SK-N-SH (cell line): Measurements from ENCODE around the gene FAM149A.

Experiments
- RXRA ChIP-seq: IDR thresholded peaks from 2 replicates; pipeline ENCODE4 v1.4.0; 2012; ENCODE audit warnings: low read depth, mild to moderate bottlenecking, borderline replicate concordance
- TAF1 ChIP-seq: IDR thresholded peaks from 2 replicates; pipeline ENCODE4 v1.6.1; 2012; ENCODE audit warnings: low read depth, mild to moderate bottlenecking, low read length, moderate library complexity, borderline replicate concordance
- TF ChIP-seq, protein P1 (sequence below): IDR thresholded peaks from 2 replicates; pipeline ENCODE4 v1.6.1; 2012; ENCODE audit warnings: mild to moderate bottlenecking, low read depth, low read length, moderate library complexity
- TF ChIP-seq, protein P2 (sequence below): IDR thresholded peaks from 2 replicates; pipeline ENCODE4 v1.4.0; 2012; ENCODE audit warnings: low read depth, borderline replicate concordance
- TF ChIP-seq, protein P3 (sequence below): fragments of 200-600 bp; sonication (generic); IDR thresholded peaks from 2 replicates; pipeline ENCODE4 v1.6.1; 2017; ENCODE audit warnings: antibody characterized with exemption, mild to moderate bottlenecking, moderate library complexity

DNA sequence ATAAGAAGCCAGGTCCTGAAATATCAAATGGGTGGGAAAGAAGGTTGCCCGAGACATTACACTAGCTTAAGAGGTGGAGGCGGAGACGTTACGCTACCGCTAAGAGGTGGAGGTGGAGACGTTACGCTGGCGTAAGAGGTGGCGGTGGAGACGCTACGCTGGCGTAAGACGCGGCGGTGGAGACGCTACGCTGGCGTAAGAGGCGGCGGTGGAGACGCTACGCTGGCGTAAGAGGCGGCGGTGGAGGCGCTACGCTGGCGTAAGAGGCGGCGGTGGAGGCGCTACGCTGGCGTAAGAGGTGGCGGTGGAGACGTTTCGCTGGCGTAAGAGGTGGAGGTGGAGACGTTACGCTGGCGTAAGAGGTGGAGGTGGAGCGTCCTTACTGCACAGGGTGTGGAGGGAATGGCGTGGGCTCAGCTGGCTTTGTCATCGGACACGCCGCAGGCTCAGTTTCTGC is 99.6 kb downstream of the FAM149A start:
- TF ChIP-seq, protein P1, sequence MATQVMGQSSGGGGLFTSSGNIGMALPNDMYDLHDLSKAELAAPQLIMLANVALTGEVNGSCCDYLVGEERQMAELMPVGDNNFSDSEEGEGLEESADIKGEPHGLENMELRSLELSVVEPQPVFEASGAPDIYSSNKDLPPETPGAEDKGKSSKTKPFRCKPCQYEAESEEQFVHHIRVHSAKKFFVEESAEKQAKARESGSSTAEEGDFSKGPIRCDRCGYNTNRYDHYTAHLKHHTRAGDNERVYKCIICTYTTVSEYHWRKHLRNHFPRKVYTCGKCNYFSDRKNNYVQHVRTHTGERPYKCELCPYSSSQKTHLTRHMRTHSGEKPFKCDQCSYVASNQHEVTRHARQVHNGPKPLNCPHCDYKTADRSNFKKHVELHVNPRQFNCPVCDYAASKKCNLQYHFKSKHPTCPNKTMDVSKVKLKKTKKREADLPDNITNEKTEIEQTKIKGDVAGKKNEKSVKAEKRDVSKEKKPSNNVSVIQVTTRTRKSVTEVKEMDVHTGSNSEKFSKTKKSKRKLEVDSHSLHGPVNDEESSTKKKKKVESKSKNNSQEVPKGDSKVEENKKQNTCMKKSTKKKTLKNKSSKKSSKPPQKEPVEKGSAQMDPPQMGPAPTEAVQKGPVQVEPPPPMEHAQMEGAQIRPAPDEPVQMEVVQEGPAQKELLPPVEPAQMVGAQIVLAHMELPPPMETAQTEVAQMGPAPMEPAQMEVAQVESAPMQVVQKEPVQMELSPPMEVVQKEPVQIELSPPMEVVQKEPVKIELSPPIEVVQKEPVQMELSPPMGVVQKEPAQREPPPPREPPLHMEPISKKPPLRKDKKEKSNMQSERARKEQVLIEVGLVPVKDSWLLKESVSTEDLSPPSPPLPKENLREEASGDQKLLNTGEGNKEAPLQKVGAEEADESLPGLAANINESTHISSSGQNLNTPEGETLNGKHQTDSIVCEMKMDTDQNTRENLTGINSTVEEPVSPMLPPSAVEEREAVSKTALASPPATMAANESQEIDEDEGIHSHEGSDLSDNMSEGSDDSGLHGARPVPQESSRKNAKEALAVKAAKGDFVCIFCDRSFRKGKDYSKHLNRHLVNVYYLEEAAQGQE: no peak
- TF ChIP-seq, protein P2, sequence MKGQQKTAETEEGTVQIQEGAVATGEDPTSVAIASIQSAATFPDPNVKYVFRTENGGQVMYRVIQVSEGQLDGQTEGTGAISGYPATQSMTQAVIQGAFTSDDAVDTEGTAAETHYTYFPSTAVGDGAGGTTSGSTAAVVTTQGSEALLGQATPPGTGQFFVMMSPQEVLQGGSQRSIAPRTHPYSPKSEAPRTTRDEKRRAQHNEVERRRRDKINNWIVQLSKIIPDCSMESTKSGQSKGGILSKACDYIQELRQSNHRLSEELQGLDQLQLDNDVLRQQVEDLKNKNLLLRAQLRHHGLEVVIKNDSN: no peak
- TF ChIP-seq TAF1 (no peak), RXRA (no peak)
- TF ChIP-seq, protein P3, sequence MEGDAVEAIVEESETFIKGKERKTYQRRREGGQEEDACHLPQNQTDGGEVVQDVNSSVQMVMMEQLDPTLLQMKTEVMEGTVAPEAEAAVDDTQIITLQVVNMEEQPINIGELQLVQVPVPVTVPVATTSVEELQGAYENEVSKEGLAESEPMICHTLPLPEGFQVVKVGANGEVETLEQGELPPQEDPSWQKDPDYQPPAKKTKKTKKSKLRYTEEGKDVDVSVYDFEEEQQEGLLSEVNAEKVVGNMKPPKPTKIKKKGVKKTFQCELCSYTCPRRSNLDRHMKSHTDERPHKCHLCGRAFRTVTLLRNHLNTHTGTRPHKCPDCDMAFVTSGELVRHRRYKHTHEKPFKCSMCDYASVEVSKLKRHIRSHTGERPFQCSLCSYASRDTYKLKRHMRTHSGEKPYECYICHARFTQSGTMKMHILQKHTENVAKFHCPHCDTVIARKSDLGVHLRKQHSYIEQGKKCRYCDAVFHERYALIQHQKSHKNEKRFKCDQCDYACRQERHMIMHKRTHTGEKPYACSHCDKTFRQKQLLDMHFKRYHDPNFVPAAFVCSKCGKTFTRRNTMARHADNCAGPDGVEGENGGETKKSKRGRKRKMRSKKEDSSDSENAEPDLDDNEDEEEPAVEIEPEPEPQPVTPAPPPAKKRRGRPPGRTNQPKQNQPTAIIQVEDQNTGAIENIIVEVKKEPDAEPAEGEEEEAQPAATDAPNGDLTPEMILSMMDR: no peak
